ENCODE measurements around the gene KRTAP4-8.

GRCh38 chr17:41064301-41064700, 33.6 kb downstream of the KRTAP4-8 start:
- no peak for TF ChIP-seq CTCF (IDR thresholded peaks at IDR 0.05)
- TF ChIP-seq POLR2A (IDR thresholded peaks at IDR 0.05), result no peak

Measured in uterus (tissue), 2 donors.